IMR-90 (cell line): ENCODE measurements around the gene RPS6KA5. TPM values are rescaled to one million over a fixed set of nuclear protein-coding genes. Genes with fewer than 3 reads are reported as not detected.

Source experiments
- ATAC-seq: fragments of 200-7000 bp; cut with Tn5 transposase; 2 replicates; pipeline ENCODE4 v1.9.1; 2020; ENCODE audit warnings: low read depth, mild to moderate bottlenecking, moderate library complexity
- BruUV-seq: library from RNA; stranded (reverse); fragments of 400-500 nt; replicated peaks from 2 replicates; lab custom pipeline; 2021; lab: Mats Ljungman, UMichigan
- CTCF ChIA-PET: fragments of 300-600 bp; formaldehyde crosslinking; extraction: SDS; loops from one replicate; lab custom pipeline; 2021; ENCODE audit warnings: antibody characterized with exemption; lab: Yijun Ruan, JAX
- POLR2A ChIA-PET: fragments of 300-600 bp; sonication (Branson Sonifier 250); formaldehyde crosslinking; loops from one replicate; lab custom pipeline; 2022; ENCODE audit warnings: antibody characterized with exemption; ENCODE audit not compliant: unreplicated experiment; lab: Charles Lee
- DNase-seq: peaks from one replicate; pipeline ENCODE4 v3.0.0; 2013
- H2AFZ ChIP-seq: replicated peaks from 2 replicates; pipeline ENCODE3; 2013; ENCODE audit warnings: low read length, mild to moderate bottlenecking; ENCODE audit not compliant: poor library complexity
- H2AK5ac ChIP-seq: 2 replicates; pipeline ENCODE4 v1.6.1; 2013; ENCODE audit warnings: low read depth, low read length, inconsistent platforms
- H2AK9ac ChIP-seq: replicated peaks from 2 replicates; pipeline ENCODE3; 2013; ENCODE audit warnings: mild to moderate bottlenecking, low read depth, low read length, moderate library complexity; ENCODE audit not compliant: poor library complexity
- H2BK120ac ChIP-seq: 2 replicates; pipeline ENCODE4 v1.6.1; 2013; ENCODE audit warnings: low read depth, low read length, inconsistent platforms
- H2BK15ac ChIP-seq: 3 replicates; pipeline ENCODE4 v1.6.1; 2013; ENCODE audit warnings: low read depth, low read length, inconsistent platforms
- H2BK20ac ChIP-seq: 2 replicates; pipeline ENCODE4 v1.6.1; 2013; ENCODE audit warnings: low read depth, mild to moderate bottlenecking, inconsistent platforms, low read length, moderate library complexity
- H2BK5ac ChIP-seq: 2 replicates; pipeline ENCODE4 v1.6.1; 2013; ENCODE audit warnings: mild to moderate bottlenecking, low read depth, low read length, inconsistent platforms; ENCODE audit not compliant: poor library complexity, severe bottlenecking
- H3K14ac ChIP-seq: replicated peaks from 2 replicates; pipeline ENCODE4 v1.6.1; 2013; ENCODE audit warnings: low read depth, low read length, inconsistent platforms
- H3K18ac ChIP-seq: 2 replicates; pipeline ENCODE4 v1.6.1; 2013; ENCODE audit warnings: low read depth, low read length, control low read depth
- H3K23ac ChIP-seq: 2 replicates; pipeline ENCODE4 v1.6.1; 2013; ENCODE audit warnings: low read depth, low read length, inconsistent platforms
- H3K27ac ChIP-seq: 2 replicates; pipeline ENCODE4 v1.5.1; 2013; ENCODE audit warnings: mild to moderate bottlenecking, control low read depth, low read length; ENCODE audit not compliant: insufficient read depth
- H3K27me3 ChIP-seq: 2 replicates; pipeline ENCODE4 v1.6.1; 2013; ENCODE audit warnings: low read length; ENCODE audit not compliant: control insufficient read depth, insufficient read depth
- H3K36me3 ChIP-seq: 2 replicates; pipeline ENCODE4 v1.6.1; 2013; ENCODE audit warnings: low read length, mixed read lengths; ENCODE audit not compliant: control insufficient read depth, insufficient read depth
- H3K4ac ChIP-seq: 2 replicates; pipeline ENCODE4 v1.6.1; 2013; ENCODE audit warnings: low read depth, low read length, inconsistent platforms
- H3K4me1 ChIP-seq: 2 replicates; pipeline ENCODE4 v1.6.1; 2013; ENCODE audit warnings: low read length, mixed read lengths; ENCODE audit not compliant: control insufficient read depth, insufficient read depth
- H3K4me2 ChIP-seq: 2 replicates; pipeline ENCODE4 v1.6.1; 2013; ENCODE audit warnings: low read depth, mild to moderate bottlenecking, control low read depth, low read length, moderate library complexity
- H3K4me3 ChIP-seq: 2 replicates; pipeline ENCODE4 v1.5.1; 2013; ENCODE audit warnings: low read depth, mild to moderate bottlenecking, control low read depth, low read length, moderate library complexity; ENCODE audit not compliant: insufficient read depth
- H3K56ac ChIP-seq: 2 replicates; pipeline ENCODE4 v1.6.1; 2013; ENCODE audit warnings: low read length, inconsistent platforms; ENCODE audit not compliant: insufficient read depth; ENCODE audit errors: extremely low read depth
- H3K79me1 ChIP-seq, 2 experiments: 2 replicates each; pipeline ENCODE4 v1.6.1; 2013; ENCODE audit warnings: low read length in 2 of 2, inconsistent platforms in 1 of 2, low read depth in 1 of 2
- H3K9ac ChIP-seq: 2 replicates; pipeline ENCODE4 v1.6.1; 2013; ENCODE audit warnings: low read depth, low read length, control low read depth
- H3K9me1 ChIP-seq: 2 replicates; pipeline ENCODE4 v1.6.1; 2013; ENCODE audit warnings: low read length, inconsistent platforms; ENCODE audit not compliant: insufficient read depth
- H3K9me3 ChIP-seq: 2 replicates; pipeline ENCODE4 v1.6.1; 2013; ENCODE audit warnings: low read length; ENCODE audit not compliant: control insufficient read depth, insufficient read depth
- H4K20me1 ChIP-seq: 2 replicates; pipeline ENCODE4 v1.6.1; 2013; ENCODE audit warnings: low read length, inconsistent platforms; ENCODE audit not compliant: insufficient read depth
- H4K5ac ChIP-seq: 2 replicates; pipeline ENCODE4 v1.6.1; 2013; ENCODE audit warnings: mild to moderate bottlenecking, low read depth, low read length, control low read depth
- H4K8ac ChIP-seq, 2 experiments: 2 replicates each; pipeline ENCODE4 v1.6.1; 2013; ENCODE audit warnings: low read depth in 2 of 2, low read length in 2 of 2, control low read depth in 1 of 2, inconsistent platforms in 1 of 2
- H4K91ac ChIP-seq: 2 replicates; pipeline ENCODE4 v1.6.1; 2013; ENCODE audit warnings: low read depth, low read length, inconsistent platforms; ENCODE audit not compliant: insufficient read depth
- CEBPB ChIP-seq: IDR thresholded peaks from 2 replicates; pipeline ENCODE4 v1.6.1; 2012; ENCODE audit warnings: low read depth, low read length, improper control_type of control experiment
- POLR2A ChIP-seq: IDR thresholded peaks from 2 replicates; pipeline ENCODE4 v1.6.1; 2012; ENCODE audit warnings: mild to moderate bottlenecking, low read depth, low read length
- RAD21 ChIP-seq: IDR thresholded peaks from 2 replicates; pipeline ENCODE4 v1.6.1; 2012; ENCODE audit warnings: low read length, improper control_type of control experiment
- RCOR1 ChIP-seq: IDR thresholded peaks from 2 replicates; pipeline ENCODE4 v1.6.1; 2012; ENCODE audit warnings: mild to moderate bottlenecking, low read length, improper control_type of control experiment; ENCODE audit not compliant: insufficient replicate concordance
- WGBS, 2 experiments: methylation state at CpG; one replicate each; pipeline versions ENCODE4 v1.1.5 to v1.1.7; 2013; ENCODE audit warnings: missing lambda C conversion rate in 2 of 2; ENCODE audit not compliant: insufficient read length in 1 of 2; ENCODE audit errors: extremely low coverage in 2 of 2; 5-methylcytosine and 5-hydroxymethylcytosine counted together
- dilution Hi-C: fragments of 300-500 bp; cut with HindIII; formaldehyde crosslinking; loops from one replicate; pipeline ENCODE4 v1.14.3; 2018; ENCODE audit warnings: low sequenced_read_pairs; ENCODE audit not compliant: unreplicated experiment
- in situ Hi-C: fragments of 300-500 bp; cut with MboI; formaldehyde crosslinking; loops from 3 replicates; pipeline ENCODE4 v1.14.3; 2019; ENCODE audit warnings: low sequenced_read_pairs, inconsistent platforms, mixed read lengths
- intact Hi-C: fragments of 100-400 bp; cut with micrococcal nuclease; formaldehyde crosslinking; loops from 2 replicates; pipeline ENCODE4 v1.10.0; 2022
- polyA plus RNA-seq, 3 experiments: library from polyadenylated mRNA; depleted of rRNA; stranded (reverse); fragments of >200 nt; gene quantifications; 2 replicates each; pipeline ENCODE4 v1.2.3, GENCODE V29; 2012; ENCODE audit warnings: low replicate concordance in 1 of 3
- total RNA-seq: library from RNA; depleted of rRNA; stranded (reverse); fragments of >200 nt; gene quantifications from 2 replicates; pipeline ENCODE4 v1.2.3, GENCODE V29; 2012

Gene RPS6KA5
- total and polyA plus RNA-seq, 2 of the 4 experiments (the other 2 are of a cell fraction), result 0.36 TPM

DNA sequence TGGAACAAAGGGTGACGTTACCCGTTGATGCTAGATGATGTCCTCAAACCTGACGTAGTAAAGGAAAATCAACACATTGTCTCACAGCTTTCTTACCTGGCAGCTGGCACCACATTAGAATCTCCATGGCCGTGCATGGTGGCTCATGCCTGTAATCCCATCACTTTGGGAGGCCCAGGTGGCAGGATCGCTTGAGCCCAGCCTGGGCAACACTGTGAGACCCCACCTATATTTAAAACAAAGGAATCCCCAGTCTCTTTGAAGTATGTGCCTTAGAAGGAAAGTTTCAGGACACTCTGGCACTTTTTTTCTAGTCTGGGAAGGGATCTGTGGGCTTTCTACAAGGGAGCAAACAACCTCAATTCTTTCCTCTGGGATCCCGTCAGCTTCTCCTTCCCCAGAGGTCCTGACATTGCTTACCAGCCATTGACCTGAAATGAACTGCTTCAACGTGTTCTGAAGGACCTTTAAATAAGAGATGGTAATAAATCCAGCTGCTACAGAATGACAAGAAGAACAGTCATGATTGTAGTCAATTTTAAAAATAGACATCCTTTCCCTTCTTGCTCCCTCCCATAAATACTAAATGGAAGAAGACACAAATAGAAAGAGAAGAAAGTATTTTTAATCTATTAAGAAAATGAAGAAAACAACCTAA, 210.5 kb downstream of the RPS6KA5 start:
- TF ChIP-seq CEBPB (no peak), RAD21 (no peak), RCOR1 (no peak), POLR2A (no peak)
- no peak overlapping the region for H3K4me3 ChIP-seq
- H4K20me1 ChIP-seq, result no peaks in the 10 kb centered on the region
- H2BK15ac ChIP-seq, result no peak overlapping the region
- peak overlapping the region; percentile 27 for H2AFZ ChIP-seq
- no peak overlapping the region for H2AK9ac ChIP-seq
- H3K9ac ChIP-seq, result no peak overlapping the region
- BruUV-seq, result no TSS peak
- ATAC-seq, result no peak
- H3K4me1 ChIP-seq, result no peaks in the 10 kb centered on the region
- 0 out of 2 replicates have a peak overlapping the region, but pooled peaks have one; percentile 45 for H3K14ac ChIP-seq
- H3K9me1 ChIP-seq, result 0 out of 2 replicates have a peak, but pooled peaks cover 5% of the 10 kb centered on the region
- intact Hi-C loops (no loop called here), in situ Hi-C loops (no loop called here), dilution Hi-C loops (no loop called here)
- no peak overlapping the region for H4K91ac ChIP-seq
- WGBS, 2 experiments, result 100% methylated on average over 1 of the region's 7 CpGs; no CpG with 5 or more reads in 1 of the 2 experiments
- H2BK5ac ChIP-seq, result no peak overlapping the region
- H3K4ac ChIP-seq, result no peak overlapping the region
- no peaks in the 10 kb centered on the region for H3K79me1 ChIP-seq
- peak overlapping the region; percentile 40; the same call in 1 of the 2 replicates for H2BK20ac ChIP-seq
- H3K36me3 ChIP-seq, result no peaks in the 10 kb centered on the region
- H3K9me3 ChIP-seq, result no peaks in the 10 kb centered on the region
- peak overlapping the region; percentile 26 for H2BK120ac ChIP-seq
- no peak overlapping the region for H3K18ac ChIP-seq
- 0 out of 2 replicates have a peak, but pooled peaks cover 2% of the 10 kb centered on the region for H3K27me3 ChIP-seq
- H3K4me2 ChIP-seq, result no peak overlapping the region
- no peak overlapping the region for H4K5ac ChIP-seq
- no peak overlapping the region for H4K8ac ChIP-seq
- H2AK5ac ChIP-seq, result no peak overlapping the region
- no peak overlapping the region for H3K23ac ChIP-seq
- ChIA-PET CTCF (no interaction called here), POLR2A (interaction anchor here (0.6 kb wide), 1 partner anchor 79 kb away, joined by 6 read pairs; no protein-coding TSS in a partner anchor)
- no peak overlapping the region for H3K56ac ChIP-seq
- DNase-seq, result no peak
- H3K27ac ChIP-seq, result no peak overlapping the region
